Measurements from ENCODE around the gene ARID4B.

ARID4B gene

DNA sequence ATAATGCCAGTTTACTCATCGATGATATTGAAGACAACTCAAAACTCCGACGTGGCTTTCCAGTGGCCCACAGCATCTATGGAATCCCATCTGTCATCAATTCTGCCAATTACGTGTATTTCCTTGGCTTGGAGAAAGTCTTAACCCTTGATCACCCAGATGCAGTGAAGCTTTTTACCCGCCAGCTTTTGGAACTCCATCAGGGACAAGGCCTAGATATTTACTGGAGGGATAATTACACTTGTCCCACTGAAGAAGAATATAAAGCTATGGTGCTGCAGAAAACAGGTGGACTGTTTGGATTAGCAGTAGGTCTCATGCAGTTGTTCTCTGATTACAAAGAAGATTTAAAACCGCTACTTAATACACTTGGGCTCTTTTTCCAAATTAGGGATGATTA is 14.1 kb upstream of the ARID4B start:
- no peak for DNase-seq (ENCODE audit: extremely low spot score)
- POLR2A ChIA-PET = no interaction called here
- TF ChIP-seq, protein P1, sequence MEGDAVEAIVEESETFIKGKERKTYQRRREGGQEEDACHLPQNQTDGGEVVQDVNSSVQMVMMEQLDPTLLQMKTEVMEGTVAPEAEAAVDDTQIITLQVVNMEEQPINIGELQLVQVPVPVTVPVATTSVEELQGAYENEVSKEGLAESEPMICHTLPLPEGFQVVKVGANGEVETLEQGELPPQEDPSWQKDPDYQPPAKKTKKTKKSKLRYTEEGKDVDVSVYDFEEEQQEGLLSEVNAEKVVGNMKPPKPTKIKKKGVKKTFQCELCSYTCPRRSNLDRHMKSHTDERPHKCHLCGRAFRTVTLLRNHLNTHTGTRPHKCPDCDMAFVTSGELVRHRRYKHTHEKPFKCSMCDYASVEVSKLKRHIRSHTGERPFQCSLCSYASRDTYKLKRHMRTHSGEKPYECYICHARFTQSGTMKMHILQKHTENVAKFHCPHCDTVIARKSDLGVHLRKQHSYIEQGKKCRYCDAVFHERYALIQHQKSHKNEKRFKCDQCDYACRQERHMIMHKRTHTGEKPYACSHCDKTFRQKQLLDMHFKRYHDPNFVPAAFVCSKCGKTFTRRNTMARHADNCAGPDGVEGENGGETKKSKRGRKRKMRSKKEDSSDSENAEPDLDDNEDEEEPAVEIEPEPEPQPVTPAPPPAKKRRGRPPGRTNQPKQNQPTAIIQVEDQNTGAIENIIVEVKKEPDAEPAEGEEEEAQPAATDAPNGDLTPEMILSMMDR (IDR thresholded peaks at IDR 0.05; ENCODE audit: control extremely low read depth, extremely low read depth, low read depth, missing control alignments) = no peak
- CTCF ChIA-PET = interaction anchor here (1.1 to 1.5 kb wide), 5 partner anchors 9 to 236 kb away, joined by 3 to 7 read pairs (median 4); no protein-coding TSS in a partner anchor

- DNase-seq (ENCODE audit: extremely low spot score) = no peak
- TF ChIP-seq, protein P1 (IDR thresholded peaks at IDR 0.05; ENCODE audit: control extremely low read depth, extremely low read depth, low read depth, missing control alignments) = no peak
- POLR2A ChIA-PET = no interaction called here
- CTCF ChIA-PET = interaction anchor here (1.4 to 1.5 kb wide), 3 partner anchors 10 to 235 kb away, joined by 4 to 7 read pairs (median 5); no protein-coding TSS in a partner anchor
Observed at GRCh38 chr1:235341334-235341733, 13.4 kb upstream of the ARID4B start.

DNA sequence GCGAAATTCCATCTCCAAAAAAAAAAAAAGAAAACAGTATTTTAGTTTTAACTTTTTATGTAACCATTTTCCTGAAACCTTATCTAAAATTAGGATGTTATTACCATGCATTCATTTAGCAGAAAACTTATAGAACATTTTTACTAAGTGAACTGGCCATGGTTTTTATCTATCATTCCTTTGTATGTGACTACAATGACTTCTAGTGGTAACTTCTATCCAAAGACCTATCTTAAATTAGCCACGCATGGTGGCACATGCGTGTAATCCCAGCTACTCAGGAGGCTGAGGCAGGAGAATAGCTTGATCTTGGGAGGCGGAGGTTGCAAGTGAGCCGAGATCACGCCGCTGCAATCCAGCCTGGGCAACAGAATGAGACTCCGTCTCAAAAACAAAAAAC is 11.8 kb upstream of the ARID4B start:
- TF ChIP-seq, protein P1 (IDR thresholded peaks at IDR 0.05; ENCODE audit: control extremely low read depth, extremely low read depth, low read depth, missing control alignments) = no peak
- ChIA-PET POLR2A (no interaction called here), CTCF (interaction anchor here (1.2 to 1.4 kb wide), 2 partner anchors 76 to 238 kb away, joined by 3 read pairs; no protein-coding TSS in a partner anchor)
- DNase-seq (ENCODE audit: extremely low spot score) = no peak

- CTCF ChIA-PET = no interaction called here
- DNase-seq (ENCODE audit: extremely low spot score) = no peak
Observed at GRCh38 chr1:235336903-235337302, 8.9 kb upstream of the ARID4B start.

DNA sequence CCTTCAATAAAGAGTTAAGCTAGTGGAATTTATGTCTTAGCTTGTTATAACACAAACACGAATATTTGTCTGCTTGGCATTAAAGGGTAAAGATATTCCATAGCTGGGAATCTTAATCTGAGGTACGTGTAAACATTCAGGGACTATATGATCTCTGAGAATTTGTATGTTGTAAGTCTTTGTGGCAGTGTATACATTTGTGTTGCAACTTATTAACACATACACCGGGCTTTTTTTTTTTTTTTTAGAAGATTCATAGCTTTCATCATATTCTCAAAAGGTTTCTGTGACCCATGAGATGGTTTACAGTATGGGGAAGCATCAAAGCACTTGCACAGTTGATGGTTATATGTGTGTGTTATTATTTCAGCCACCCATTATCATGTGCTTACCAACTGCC is 3.4 kb upstream of the ARID4B start:
- TF ChIP-seq, protein P1 (IDR thresholded peaks at IDR 0.05; ENCODE audit: control extremely low read depth, extremely low read depth, low read depth, missing control alignments) = no peak
- ChIA-PET CTCF (interaction anchor here (1.5 kb wide), 1 partner anchor 84 kb away, joined by 4 read pairs; no protein-coding TSS in a partner anchor), POLR2A (interaction anchor here (0.7 kb wide), 1 partner anchor 13 kb away, joined by 3 read pairs; no protein-coding TSS in a partner anchor)
- DNase-seq (ENCODE audit: extremely low spot score) = no peak

More at GRCh38 chr1:235336903-235337302, 8.9 kb upstream of the ARID4B start:
- TF ChIP-seq, protein P1 (IDR thresholded peaks at IDR 0.05; ENCODE audit: control extremely low read depth, extremely low read depth, low read depth, missing control alignments) = no peak
- POLR2A ChIA-PET = no interaction called here

- TF ChIP-seq, protein P1 (IDR thresholded peaks at IDR 0.05; ENCODE audit: control extremely low read depth, extremely low read depth, low read depth, missing control alignments) = no peak
- ChIA-PET POLR2A (interaction anchor here (0.7 kb wide), 1 partner anchor 13 kb away, joined by 3 read pairs; no protein-coding TSS in a partner anchor), CTCF (interaction anchor here (1.2 to 1.5 kb wide), 2 partner anchors 11 to 84 kb away, joined by 4 to 5 read pairs; no protein-coding TSS in a partner anchor)
- DNase-seq (ENCODE audit: extremely low spot score) = no peak
Observed at GRCh38 chr1:235330918-235331285, 2.9 kb upstream of the ARID4B start.

All from GM10248 (cell line).